Activated gamma-delta T cell (primary cell): ENCODE data around the gene RAET1L.
"Not testable (repeated sequence)": the region's sequence is repeated elsewhere in the genome, so short reads cannot be mapped to it uniquely, and the experiment has no call there.

Experiments used
- DNase-seq: peaks from one replicate; lab custom pipeline; 2025; lab: John Stamatoyannopoulos, UW

RAET1L gene

GRCh38 chr6:150016324-150017185, 8.8 kb downstream of the RAET1L start:
- no peak for DNase-seq

GRCh38 chr6:150015281-150016001, 9.9 kb downstream of the RAET1L start:
- not testable (repeated sequence) for DNase-seq

- DNase-seq, result not testable (repeated sequence)
Measured at GRCh38 chr6:150014623-150015280, 10.6 kb downstream of the RAET1L start.

GRCh38 chr6:150013785-150014622, 11.3 kb downstream of the RAET1L start:
- DNase-seq, result not testable (repeated sequence)

- DNase-seq, result not testable (repeated sequence)
Measured at GRCh38 chr6:150012846-150013784, 12.2 kb downstream of the RAET1L start.

GRCh38 chr6:150008588-150008987, 16.7 kb downstream of the RAET1L start:
- DNase-seq, result no peak

- no peak for DNase-seq
Measured at GRCh38 chr6:150006961-150007464, 18.3 kb downstream of the RAET1L start.

- no peak for DNase-seq
Measured at GRCh38 chr6:150005761-150006651, 19.3 kb downstream of the RAET1L start.

- DNase-seq, result peak; percentile 84
Measured at GRCh38 chr6:150004783-150005717, 20.3 kb downstream of the RAET1L start.

GRCh38 chr6:150004101-150004782, 21.1 kb downstream of the RAET1L start:
- no peak for DNase-seq

GRCh38 chr6:150003599-150003998, 21.7 kb downstream of the RAET1L start:
- not testable (repeated sequence) for DNase-seq

- no peak for DNase-seq
Measured at GRCh38 chr6:150002710-150003109, 22.6 kb downstream of the RAET1L start.

- no peak for DNase-seq
Measured at GRCh38 chr6:150001295-150002008, 23.9 kb downstream of the RAET1L start.

- no peak for DNase-seq
Measured at GRCh38 chr6:149999636-150000035, 25.7 kb downstream of the RAET1L start.

- no peak for DNase-seq
Measured at GRCh38 chr6:149995971-149996370, 29.4 kb downstream of the RAET1L start.

GRCh38 chr6:149995235-149995750, 30.0 kb downstream of the RAET1L start:
- no peak for DNase-seq

GRCh38 chr6:149991838-149992237, 33.5 kb downstream of the RAET1L start:
- no peak for DNase-seq
